ENCODE measurements around the gene CELF1.
A peak's percentile ranks its signal among the peaks of the same experiment; 100 is the strongest.

Gene CELF1

DNA sequence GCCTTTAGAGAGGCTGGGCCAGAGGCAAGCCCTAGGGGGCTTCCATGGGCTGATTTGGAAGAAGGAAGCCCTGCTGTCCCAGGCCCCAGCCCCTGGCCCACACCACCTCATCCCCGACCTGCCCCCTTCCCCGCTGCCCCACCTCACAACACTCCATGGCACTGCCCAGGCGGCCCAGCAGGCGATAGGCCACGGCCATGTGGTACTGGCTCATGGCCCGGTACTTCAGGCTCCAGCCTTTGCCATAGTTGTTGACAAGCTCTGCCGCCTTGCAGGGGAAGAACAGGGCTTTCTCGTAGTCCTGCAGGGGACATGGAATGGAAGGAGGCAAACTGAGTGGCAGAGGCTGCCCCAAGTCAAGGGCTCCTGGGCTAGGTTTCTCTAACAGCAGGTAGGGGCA is 110.4 kb downstream of the CELF1 start:
- no peak for DNase-seq

DNA sequence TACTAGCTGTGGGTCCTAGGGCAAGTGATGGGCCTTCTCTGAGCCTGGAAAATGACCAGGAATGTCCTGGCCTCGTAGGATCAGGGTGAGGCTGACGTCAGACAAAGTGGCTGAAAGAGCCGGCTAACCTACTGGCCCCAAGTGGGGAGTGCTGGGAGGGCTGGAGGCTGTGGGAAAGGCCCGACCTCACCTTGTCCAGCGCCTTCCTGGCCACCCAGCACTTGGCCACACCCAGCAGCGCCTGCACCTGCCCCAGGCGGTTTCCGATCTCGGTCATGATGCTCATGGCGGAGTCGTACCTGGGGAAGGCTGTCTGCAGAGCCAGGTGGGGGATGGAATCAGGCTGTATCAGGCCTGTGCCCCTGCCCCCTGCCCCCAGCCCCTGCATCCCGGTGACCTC is 111.5 kb downstream of the CELF1 start:
- no peak for DNase-seq

DNA sequence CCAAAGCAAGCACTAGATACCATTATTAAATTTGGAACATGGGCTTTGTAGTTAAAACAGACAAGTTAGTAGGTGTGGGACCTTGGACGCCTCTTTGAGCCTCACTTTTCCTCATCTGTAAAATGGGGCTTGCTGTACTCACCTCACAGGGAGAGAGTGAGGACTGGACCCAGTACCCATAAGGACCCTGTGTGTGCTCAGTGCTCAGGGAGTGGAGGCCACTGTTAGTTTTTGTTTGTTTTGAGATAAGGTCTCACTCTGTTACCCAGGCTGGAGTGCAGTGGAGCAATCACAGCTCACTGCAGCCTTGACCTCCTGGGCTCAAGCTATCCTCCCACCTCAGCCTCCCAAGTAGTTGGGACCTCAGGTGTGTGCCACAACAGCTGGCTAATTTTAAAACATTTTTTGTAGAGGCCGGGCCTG is 112.9 kb downstream of the CELF1 start:
- no peak for DNase-seq

DNA sequence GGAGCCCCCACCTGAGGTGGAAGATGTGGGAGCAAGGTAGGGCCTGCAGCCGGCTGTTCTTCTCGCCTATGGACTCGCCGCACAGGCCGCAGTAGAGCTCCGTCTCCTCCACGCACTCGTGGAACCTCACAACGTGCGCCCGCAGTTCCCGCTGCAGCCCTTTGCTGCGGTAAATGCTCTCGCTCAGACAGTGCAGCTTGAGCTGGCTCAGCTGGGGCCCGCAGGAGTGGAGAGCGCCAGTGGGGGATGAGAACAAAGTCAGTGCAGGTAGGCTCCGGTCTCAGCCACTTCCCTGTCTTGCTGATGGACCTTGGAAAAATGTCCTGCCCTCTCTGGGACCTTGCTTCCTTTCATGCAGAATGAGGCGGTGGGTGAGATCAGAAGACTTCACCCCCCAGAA is 114.2 kb downstream of the CELF1 start:
- DNase-seq = no peak

DNA sequence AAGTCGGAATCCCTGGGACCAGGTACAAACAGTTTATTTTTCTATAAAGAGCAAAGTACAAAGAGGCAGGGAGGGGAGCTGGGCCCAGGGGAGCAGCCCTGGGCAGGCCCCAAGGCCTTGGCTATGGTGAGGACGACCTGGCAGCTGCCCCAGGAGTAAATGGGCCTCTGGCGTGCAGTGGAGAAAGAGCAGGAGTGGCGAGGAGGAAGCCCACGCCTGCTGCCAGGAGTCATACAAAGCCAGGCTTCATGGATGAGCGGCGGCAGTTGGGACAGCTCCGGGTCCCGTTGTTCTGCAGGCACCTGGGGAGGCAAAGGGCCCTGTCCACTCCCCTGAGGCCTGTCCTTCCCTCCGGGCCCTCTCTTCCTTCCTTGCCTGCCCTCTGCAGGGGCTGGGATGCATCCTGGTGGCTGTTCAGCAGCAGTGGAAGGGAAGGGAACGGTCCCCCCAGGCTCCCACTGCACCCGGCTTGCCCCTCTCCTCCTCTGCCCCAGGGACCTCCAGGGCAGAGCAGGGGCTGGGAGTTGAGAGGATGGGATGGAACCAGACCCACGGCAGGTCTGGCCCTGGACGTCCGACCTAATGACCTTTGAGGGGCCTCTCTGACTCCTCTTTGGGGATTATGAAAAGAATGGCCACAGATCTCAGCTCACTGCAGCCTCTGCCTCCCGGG is 115.0 kb downstream of the CELF1 start:
- DNase-seq = no peak

DNA sequence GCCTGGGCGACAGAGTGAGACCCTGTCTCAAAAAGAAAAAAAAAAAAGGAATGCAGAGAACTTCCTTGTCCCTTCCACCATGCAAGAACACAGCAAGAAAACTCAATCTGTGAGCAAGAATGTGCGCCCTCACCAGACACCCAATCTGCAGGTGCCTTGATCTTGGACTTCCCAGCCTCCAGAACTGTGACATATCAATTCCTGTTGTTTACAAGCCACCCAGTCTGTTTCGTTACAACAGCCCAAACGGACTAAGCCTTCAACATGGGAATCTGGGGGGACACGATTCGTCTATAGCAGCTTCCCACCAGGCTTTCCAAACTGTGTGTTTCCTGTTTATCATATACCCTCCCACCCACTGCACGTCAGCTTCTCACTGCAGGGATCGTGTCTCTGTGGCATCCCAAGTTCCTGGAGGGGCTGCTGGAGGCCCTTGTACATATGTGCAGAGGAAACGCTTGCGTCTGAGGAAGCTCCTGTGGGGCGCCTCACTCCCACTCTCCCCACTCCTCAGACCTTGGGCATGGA is 115.7 kb downstream of the CELF1 start:
- no peak for DNase-seq

DNA sequence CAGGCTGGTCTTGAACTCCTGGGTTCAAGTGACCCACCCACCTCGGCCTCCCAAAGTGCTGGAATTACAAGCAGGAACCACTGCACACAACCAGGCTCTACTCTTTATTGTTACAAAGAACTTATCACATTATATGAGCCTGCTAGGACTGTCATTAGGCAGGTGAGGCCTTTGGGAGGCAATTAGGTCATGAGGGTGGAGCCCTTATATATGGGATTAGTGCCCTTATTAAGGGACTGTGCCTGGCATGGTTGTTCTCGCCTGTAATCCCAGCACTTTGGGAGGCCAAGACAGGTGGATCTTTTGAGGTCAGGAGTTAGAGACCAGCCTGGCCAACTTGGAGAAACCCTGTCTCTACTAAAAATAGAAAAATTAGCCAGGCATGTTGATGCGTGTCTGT is 116.2 kb downstream of the CELF1 start:
- DNase-seq = no peak

DNA sequence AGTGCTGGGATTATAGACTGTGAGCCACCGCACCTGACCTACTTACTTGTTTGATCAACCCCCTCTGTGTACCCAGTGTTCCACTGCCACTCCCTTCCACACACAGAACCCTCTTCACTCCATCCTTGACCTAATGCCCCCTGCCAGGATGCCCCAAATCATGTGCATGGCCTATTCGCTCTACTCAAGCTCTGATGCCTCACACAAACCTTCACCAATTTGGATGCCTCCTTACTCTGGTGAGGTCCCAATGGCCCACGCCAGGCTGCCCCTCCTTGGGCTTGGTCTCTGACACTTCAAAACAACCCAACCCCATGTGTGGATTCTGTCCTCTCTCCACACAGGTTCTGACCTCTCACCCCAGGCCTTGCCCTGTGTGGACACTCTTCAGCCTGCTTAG is 117.2 kb downstream of the CELF1 start:
- no peak for DNase-seq

DNA sequence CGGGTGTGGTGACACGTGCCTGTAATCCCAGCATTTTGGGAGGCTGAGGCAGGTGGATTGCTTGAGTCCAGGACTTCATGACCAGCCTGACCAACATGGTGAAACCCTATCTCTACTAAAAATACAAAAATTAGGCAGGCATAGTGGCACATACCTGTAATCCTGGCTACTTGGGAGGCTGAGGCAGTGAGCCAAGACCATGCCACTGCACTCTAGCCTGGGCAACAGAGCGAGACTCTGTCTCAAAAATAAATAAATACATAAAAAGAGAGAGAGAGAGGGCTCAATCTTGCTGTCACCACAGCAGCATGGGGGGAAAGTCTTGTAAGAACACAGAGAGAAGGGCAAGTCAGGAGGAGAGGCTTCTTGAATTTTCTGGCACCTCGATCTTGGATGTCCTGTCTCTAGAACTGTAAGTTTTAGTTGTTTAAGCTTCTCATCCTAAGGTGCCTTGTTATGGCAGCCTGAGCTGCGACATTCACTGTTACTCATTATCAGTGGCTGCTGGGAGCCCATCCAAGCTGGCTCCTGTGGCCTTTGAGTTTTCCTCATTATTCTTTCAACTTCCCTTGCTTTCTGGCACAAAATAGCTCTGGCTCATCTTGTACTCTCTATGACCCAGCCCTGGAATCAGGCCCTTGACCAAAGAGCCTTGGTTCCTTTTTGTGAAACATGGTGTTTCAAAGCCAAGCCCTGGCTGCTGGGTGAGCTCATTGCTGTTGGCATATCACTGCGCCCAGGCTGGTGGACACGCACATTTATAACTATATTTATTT is 118.7 kb downstream of the CELF1 start:
- DNase-seq = no peak

DNA sequence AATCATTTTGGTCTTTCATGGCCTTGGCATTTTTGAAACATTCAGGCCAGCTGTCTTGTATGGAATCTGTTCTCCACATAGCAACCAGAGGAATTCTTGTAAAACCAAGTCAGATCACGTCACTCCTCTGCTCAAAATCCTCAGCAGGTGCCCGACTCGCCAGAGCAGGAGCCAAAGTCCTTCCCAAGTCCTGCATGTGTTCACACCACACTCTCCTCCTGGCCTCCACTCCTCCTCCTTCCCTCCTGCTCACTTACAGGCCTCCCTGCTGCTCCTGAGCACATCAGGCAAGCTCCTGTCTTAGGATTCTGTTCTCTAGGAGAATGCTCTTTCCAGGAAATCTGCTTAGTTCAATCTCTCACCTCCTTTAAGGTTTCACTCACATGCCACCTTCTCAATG is 119.8 kb downstream of the CELF1 start:
- DNase-seq = no peak

DNA sequence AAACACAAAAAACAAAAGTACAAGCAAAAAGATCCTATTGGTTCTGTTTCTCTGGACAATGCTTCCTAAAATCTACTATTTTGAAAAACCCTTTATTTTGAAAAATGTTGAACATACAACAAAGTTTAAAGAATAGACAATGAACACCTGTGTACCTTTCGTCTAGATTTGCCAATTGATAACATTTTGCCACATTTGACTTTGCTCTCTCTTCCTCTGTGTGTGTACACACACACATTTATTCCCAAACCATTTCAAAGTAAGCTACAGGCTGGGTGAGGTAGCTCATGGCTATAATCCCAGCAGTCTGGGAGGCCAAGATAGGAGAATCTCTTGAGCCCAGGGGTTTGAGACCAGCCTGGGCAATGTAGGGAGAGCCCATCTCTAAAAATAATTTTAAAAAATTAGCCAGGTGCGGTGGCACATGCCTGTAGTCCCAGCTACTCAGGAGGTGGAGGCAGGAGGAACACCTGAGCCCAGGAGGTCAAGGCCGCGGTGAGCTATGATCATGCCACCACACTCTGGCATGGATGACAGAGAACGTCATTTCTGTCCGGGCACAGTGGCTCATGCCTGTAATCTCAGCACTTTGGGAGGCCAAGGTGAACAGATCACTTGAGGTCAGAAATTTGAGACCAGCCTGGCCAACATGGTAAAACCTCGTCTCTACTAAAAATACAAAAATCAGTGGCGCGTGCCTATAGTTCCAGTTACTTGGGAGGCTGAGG is 121.4 kb downstream of the CELF1 start:
- DNase-seq = no peak

DNA sequence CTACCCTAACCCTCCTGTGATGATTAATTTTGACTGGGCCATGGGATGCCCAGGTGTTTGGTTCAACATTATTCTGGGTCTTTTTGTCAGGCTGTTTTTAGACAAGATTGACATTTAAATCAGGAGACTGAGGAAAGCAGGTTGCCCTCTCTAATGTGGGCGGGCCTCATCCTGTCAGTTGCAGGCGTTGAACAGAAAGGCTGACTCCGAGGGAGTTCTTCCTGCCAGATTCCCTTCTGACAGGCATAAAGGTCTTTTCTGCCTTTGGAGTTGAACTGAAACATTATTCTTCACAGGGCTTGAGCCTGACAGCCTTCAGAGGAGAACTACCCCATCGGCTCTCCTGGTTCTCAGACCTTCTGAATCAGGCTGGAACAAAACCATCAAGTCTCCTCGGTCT is 122.4 kb downstream of the CELF1 start:
- DNase-seq = no peak

DNA sequence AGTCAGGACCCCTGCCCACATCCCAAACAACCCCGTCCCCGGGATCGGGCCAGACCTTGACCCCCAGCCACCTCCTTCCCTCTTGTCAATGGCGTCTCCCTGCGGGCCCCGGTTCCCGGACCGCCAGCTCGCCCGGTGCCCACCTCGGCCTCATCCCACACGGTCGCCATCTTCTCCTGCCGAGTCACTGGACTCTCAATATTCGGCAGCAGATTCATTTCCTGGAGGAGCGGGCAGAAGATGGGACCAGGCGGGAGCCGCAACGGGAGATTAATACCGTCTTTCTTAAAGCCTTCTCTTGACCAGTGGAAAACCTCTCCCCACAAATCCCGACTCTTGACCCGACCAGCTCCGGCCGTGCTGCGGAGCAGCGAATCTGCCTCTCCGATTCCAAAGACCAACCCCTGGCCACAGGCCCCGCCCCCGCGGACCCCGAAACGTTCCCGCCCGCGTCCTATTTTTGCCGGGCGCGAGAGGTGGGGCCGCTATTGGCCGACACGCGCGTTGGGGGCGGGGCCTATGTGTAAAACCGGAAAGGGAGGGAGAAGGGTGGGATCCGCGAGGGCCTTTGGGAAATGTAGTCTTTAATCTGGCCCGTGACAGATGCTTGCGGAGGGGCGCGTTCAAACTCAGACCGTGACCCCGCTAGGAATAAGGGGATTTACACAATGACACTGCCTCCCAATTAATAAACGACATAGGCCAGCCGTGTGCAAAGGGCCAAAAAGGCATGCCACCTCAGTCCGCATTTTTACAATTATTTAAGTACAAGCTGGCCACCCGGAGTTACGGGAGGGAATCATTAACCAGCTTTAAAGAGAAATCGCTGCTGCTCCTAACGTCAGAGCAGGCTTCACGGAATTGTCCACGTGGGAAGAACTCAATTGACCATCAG is 126.6 kb downstream of the CELF1 start, which contains the start of gene PSMC3:
Gene PSMC3 (minus strand): TSS at position 378 of the 895 bp plus-strand sequence. CDS start 160 bp downstream, at position 218.
- peak; percentile 97 to 99 (median 98) for DNase-seq

DNA sequence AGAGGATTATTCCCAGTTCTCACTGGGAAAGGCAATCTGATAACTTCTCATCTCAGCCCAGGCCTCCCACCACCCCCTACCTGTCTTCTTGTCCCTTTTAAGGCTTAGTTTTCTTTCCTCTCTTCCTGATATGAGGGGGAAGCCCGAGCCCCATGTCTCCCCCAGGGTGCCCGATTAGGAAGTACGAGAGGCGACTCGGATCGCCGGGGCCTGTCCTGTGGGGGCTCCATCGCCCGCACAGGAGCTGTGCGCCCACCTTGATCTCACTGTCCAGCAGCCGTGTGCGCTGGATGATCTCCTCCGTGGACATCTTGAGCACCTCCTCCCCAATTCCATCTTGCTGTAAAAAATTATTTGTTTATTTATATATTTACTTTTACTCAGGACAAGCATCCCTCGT is 127.3 kb downstream of the CELF1 start:
- DNase-seq = no peak

DNA sequence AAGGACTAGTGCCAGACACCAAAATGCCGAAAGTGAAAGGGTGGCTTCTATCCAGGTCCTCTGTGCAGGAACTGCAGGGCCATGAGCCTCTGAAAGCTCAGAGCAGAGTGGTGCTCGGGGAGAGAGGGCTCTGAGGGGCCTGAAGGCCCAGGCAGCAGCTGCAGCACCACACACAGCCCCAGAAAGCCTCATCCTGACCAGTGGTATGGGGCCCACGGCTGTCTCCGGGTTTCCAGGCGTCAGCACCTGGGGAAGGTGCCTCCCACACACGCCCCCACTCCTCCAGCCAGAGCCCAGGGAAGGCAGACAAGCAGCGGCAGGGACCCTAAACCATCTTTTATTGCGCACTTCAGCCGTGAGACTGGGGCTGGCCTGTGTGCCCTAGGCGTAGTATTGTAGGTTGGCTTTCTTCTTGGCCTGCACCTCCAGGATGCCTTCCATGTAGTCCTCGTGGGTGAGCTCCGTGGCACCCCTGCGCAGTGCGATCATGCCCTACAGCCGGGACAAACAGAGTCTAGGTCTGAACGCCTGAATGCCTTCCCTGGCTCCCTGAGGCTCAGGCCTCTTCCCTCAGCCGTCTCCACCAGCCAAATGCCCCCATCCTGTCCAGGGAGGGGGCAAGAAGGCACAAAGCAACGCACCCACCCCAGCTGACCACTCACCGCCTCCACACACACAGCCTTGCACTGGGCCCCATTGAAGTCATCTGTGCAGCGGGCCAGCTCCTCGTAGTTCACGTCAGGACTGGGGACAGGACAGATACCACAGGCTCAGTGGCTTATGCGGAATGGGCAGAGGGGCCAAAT is 134.3 kb downstream of the CELF1 start:
- no peak for DNase-seq

DNA sequence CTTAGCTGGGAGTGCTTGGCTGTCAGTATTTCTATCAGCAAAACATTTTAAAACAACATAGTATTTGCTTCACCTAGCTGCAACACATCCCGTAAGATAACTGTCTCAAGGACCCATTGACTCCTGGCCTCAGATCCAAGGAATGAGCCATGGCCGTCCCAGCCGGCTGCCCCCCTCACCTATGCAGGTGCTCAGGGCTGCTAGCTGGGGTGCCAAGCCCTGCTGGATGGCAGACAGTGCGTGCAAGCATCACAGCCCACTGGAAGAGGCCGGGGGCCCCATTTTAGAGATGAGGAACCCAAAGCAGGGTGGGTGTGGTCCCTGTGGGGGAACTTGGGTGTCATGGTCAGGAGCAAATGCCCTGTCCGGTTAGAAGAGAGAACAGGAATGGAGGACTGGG is 135.2 kb downstream of the CELF1 start:
- no peak for DNase-seq

DNA sequence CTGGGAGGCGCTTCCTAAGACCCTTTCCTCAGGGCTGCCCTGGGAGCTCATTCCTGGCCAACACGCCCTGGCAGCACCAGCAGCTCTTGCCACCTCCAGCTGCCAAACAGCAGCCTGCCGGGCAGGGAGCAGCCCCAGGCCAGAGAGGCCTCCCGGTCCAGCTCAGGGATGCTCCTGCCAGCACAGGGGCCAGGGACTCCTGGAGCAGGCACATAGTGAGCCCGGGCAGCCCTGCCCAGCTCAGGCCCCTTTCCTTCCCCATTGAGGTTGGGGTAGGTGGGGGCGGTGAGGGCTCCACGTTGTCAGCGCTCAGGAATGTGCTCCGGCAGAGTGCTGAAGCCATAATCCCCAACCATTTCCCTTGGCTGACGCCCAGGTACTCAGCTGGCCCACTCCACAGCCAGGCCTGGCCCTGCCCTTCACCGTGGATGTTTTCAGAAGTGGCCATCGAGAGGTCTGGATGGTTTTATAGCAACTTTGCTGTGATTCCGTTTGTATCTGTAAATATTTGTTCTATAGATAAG is 136.9 kb downstream of the CELF1 start:
- DNase-seq = no peak
